Measurements from ENCODE around the gene ELAC2.
A peak's percentile ranks its signal among the peaks of the same experiment; 100 is the strongest.

Gene ELAC2
- total RNA-seq, result 40.6 to 130 (median 72.4) reads per million in 17 experiments

- DNase-seq, result peak; percentile 99 to 100 (median 100)
These were observed at the start of gene ELAC2 for GRCh38 chr17:13017655-13018459. TSS of gene ELAC2 (minus strand) at chr17:13018027. CDS start at chr17:13017947, 80 bp downstream.

DNA sequence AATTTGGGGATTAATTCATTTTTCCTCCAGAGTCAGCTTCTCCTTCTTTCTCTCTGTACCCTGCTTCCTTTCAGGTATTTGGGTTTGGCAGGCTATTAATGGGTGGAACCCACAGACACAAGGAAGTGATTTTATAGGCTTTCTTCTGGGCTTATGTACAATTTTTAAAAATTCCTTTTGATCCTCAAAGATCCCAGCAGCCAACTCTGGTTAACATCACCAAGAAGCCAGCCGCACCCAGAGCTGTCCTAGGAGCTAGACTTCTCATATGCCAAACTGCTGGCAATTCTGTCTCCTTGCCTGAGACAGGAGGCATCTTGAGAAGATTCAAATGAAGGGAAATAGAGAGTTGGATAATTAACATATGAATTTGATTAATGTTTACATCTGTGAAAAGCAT is 47.2 kb upstream of the ELAC2 start:
- no peak for DNase-seq

GRCh38 chr17:13055131-13055530 is 37.3 kb upstream of the ELAC2 start:
- DNase-seq, result no peak

DNA sequence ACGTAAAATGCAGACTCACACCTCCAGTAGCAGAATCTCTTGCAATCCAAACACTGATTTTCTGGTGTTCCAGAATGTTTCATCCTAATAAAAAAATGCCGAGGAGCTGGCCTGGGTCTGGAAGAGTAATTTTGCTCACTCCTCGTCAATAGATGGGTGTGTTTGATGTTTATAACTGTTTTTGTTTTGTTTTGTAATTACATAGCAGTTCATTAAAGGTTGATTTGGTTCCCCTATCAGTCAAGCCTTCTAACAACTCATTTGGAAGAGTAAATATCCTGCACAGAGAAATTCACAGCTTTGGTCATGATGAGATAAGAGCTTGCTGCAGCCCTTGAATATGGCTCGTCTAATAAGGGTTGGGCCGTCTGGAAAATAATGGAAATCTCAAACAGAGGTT is 36.8 kb upstream of the ELAC2 start:
- DNase-seq, result no peak

GRCh38 chr17:13051915-13052314 is 34.1 kb upstream of the ELAC2 start:
- DNase-seq, result no peak

DNA sequence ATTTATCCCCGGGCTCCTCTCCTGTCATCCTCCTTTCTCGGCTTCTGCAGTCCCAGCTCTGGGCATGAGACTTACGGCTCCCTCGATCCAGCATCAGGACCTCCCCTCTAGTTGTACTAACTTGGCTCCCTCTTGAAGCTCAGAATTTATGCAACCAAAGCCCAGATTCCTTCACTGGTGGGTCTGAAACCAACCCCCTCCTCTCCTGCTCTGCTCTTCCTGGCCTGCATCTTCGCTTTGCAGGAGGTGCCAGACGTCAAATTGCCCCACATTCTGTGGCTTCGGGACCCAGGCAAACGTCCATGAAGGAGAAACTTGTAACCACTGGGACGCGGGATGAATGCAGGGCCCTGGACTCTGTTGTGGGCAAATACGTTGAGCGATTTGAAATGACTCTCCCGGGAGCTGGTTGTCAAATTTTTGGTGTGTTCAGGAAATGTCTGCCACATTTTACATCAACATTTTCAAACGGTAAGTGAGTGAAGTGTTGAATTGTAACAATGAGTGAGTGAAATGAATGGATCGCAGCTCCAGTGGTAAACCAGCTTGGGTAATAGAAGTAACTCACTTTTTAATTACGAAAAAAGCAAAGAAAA is 29.3 kb upstream of the ELAC2 start:
- DNase-seq, result no peak

DNA sequence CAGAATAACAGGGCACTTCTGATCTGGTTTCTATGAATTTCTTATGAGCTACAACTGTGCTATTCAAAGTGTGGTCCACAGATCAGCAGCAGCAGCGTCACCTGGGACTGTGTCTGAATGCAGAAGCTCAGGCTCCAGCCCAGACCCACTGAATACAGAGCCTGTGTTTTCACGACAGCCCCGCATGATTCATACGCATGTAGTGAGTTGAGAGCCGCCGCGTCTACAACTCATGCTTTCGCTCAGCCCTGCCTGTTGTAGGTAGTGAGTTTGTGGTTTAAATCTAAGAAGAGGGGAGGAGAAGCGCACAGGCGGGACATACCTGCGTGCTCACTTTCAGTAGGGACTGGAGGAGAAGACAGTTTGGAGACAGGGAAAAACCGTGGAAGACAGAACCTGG is 28.5 kb upstream of the ELAC2 start:
- no peak for DNase-seq

GRCh38 chr17:13044572-13045065 is 26.8 kb upstream of the ELAC2 start:
- no peak for DNase-seq

- no peak for DNase-seq
These were observed 21.3 kb upstream of the ELAC2 start for GRCh38 chr17:13038931-13039665.

DNA sequence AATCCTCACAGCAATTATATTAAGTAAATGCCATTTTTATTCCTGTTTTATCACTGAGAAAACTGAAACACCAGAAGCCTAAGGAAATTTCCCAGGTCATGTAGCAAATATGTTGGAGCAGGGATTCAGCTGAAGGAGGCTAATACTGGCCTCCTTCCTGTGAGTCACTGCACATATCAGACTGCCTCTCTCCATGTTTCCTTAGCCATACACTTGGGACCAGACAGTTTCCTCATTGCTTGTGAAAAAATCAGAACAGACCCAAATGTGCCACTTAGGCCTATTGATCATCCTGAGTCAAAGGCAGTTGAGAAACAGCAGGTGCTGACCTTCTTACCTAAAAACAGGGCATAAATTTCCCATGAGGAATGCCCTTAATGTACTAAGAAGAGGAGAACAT is 18.9 kb upstream of the ELAC2 start:
- DNase-seq, result no peak

- no peak for DNase-seq
These were observed 17.6 kb upstream of the ELAC2 start for GRCh38 chr17:13035420-13035819.

DNA sequence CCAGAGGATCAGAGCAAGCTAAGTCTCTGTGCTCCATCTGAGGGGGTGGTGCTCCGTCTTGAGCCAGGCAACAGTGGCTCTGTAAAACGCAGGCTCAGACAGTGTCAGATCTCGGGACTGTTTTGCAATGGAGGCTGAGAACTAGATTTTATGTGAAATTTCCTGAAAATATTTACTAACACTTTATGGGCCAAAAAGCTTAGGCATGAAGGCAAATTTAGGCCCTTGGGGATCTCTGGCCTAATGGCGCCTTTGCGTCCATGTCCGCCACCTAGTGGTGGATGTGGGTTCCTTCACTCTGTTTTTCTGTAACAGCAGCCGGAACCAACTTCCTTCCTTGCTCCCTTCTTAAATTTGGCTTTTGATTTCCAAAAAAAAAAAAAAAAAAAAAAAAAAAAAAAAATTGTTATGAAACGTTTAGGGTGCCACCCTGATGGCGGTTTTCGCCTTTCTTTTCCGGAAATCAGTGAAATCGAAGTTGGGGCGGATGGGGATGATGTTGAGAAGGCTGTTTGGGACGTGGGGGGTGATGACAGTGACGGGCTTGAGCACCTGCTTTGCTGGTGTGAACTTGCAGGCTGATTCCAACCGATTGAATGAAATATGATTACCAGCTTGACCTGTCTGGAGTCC is 14.0 kb upstream of the ELAC2 start:
- peak; percentile 61 to 86 (median 76) for DNase-seq

DNA sequence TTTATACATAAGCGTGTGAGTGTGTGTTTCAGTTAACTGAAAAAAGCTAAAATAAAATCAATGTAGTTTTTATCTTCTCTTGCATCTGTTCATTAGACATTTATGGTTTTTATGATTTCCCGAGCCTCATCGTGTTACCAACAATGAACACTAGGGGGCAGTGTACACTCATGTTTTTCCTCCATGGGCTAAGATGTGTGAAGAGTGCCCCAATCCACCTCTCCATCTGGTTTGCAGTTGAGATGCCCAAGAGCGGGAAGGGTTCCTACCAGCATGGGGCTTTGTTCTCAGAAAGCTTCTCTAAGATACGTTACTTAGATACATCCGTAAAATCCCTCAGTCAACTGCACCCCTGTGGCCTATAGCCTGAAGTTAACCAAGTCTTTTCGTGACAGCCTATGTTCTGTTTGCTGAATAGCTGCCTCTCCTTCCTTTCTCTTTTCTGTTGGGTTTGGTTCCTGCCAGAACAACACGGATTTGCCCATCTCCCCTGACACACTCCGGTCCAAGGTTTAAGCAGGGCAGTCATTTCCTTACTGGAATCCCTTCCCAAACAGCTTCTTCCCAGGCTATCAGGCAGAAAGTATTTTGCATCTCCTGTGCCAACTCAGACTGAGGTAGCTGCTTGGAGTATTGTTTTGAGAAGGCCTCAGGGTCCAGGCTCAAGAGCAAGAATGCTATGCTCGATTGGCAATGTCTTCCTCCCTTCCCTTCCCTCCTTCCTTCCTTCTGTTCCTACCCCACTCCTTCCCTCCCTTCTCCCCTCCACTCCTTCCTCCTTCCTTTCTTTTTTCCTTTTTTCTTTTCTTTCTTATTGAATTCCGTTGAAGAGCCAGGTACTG is 12.9 kb upstream of the ELAC2 start:
- DNase-seq, result peak; percentile 49 to 78 (median 64)

- no peak for DNase-seq
These were observed 12.2 kb upstream of the ELAC2 start for GRCh38 chr17:13030056-13030455.

DNA sequence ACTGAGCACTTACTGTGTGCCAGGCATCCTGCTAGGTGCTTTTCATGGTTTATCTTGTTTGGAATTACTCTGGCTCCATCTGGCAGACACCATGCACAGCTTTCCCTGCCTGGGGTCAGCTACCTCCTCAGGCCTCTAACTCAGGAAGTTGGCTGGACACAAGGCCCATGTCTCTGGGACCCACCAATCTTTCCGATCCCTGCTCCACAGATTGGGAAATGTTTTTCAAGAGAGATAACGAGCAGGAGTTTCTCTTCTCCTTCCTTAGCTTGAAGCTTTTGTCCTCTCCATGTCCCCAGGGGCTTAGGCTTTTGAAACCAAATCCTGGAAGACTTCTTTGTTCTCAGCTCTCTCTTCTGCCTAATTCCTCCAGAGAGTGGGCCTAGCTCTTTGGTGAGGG is 11.5 kb upstream of the ELAC2 start:
- DNase-seq, result no peak

DNA sequence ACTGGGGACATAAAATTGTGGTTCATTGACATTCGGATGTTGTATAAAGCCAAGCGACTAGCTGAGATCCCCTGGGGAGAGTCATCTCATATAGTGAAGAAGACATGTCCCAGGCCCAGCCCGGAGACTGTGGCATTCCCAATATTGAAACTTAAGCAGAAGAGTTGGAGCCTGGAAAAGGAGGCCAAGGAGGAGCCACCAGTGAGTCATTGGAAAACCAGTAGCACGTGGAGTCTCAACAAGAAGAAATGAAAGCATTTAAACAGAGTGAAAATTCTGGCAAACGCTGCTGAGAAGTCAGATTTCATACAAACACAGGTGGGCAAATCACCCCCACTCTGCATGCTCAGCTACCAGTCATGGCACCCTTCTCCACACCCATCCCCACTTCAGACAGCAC is 9.4 kb upstream of the ELAC2 start:
- no peak for DNase-seq

DNA sequence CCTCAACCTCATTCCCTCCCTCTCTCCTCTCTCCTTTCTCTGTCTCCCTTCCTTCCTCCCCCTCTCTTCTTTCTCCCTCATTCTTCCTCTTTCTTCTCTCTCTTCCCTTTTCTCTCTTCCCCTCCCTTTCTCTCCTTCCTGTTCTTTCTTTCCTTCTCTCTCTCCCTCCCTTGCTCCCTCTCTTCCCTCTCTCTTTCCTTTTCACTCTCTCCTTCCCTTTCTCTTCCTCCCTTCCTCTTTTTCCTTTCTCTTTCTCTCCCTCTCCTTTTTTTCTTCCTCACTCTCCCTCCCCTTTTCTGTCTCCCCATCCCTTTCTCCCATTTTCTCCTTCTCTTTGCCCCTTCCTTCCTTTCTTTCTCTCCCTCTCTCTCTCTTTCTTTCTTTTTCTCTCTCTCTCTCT is 7.9 kb upstream of the ELAC2 start:
- no peak for DNase-seq

DNA sequence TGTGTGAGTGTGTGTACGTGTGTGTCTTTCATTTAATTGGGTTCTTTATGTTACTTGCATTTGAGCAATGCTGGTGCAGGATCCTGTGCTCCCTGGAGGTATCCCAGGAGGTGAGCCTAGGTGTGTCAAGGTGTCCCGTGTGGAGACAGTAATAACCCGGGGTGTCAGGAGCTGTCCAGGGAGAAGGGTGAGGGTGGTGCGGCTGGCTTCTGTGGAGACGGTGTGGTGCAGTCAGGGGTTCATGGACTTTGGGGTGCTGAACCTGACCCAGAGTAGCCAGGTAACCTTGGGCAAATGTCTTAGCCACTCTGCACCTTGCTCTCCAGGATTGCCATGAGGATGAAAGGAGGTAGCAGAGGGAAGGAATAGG is 7.4 kb upstream of the ELAC2 start:
- DNase-seq, result no peak

DNA sequence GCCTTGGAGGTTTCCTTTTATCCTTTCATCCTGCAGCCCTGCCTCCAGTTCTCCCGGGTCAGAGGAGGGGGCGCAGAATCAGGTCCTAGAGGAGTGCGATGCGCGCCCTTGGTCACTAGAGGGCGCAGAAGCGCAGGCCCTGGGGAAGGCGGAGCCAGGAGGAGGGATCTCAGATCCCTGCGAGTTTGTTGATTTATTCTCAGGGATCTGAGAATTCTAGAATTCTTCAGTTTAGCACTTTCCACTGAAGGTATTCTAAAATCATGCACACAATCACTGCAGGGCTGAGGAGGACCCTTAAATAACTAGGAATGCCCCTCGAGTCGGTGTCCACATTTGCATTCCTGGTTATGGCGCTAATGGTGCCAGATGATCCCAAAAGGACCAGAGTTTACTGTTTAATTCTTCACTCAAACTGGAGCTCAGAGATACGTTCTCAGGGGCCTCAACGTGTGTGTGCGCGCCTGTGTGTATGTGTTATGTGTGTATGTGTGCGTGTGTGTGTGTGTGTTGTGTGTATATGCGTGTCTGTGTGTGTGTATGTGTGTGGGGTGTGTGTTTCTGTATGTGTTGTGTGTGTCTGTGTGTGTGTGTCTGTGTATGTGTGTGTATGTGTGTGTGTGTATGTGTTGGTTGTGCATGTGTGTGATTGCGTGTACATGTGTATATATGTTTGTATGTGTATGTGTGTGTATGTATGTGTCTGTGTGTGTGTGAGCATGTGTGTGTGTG is 6.9 kb upstream of the ELAC2 start:
- DNase-seq, result peak; percentile 77 to 85 (median 84)

DNA sequence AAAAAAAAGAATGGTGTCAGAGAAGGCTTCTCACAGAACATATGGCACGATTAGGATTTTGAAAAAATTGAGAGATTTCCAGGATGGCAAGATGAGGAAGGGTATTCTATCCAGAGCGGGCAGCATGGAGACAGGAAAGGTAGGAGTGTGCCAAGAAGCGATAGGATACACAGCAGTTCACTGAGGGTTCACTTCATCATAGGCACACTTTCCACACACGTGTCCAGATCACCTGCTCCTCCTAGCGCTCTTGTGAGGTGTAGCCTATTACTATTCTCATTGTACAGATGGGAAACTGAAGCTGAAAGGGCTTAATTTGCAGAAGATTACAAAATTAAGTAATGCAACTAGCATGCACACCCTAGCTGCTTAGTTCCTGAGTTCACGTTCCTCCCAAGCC is 6.2 kb upstream of the ELAC2 start:
- no peak for DNase-seq

Data from suppressor macrophage (primary cell).